Activated CD4-positive, CD25-positive, alpha-beta regulatory T cell (primary cell): ENCODE results near the gene ANKS1A.

Experiments
- DNase-seq, 4 experiments: peaks; one replicate each; lab custom pipeline; 2025; lab: John Stamatoyannopoulos, UW

ANKS1A gene

DNA sequence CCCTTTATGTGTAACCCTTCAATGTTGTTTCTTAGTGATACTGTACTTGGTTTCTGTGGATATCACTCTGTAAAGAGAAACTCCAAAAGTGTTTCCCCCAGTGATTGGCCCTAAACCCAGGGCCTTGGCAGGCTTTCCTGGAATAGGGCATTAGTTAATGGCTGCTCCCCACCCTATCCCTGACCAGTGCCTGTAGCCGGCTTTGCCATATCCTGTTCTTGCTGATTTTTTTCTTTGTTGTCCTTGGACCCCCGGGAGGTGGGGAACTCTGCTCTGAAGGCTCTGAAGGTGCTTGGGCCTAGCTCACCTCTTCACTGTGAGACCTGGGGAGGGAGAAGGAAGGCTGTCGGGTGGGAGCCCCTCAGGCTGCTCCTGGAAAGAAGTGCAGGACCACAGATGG, 131.9 kb downstream of the ANKS1A start:
- DNase-seq: no peak

DNA sequence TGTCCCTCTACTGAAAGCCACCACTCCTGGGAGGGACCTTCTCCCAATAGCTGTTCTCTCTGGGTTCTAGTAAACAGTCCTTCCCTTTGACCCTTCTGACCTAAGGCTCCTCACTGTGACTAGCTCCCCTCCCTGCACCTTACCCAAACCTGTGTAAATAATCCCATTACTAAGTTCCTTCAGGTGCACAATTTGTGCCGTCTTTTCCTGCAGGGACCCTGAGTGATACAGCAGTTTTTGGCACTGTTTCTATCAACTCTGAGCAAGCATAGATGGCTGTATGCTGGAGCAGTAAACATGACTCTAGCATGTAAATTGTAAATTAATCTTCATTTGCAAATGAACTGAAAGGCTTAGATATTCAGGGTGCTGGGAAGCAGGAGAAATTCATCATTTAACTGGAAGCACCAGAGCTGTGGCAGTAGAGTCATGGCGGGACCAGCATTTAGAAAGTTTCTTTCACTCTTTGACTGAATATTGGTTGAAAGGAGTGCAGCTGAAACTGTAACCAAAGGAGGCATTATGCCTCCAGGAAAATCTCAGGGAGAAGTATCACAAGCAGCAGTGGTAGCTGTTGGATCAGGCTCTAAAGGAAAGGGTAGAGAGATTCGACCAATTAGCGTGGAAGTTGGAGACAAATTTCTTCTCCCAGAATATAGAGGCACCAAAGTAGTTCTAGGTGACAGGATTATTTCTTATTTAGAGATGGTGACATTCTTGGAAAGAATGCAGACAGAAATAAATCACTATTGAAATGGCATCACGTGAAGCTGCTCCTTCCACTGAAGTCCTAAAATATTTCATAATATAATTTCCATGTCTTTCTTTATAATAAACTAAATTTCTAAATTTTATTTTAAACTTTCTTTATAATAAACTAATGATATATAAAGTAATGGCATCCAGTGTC, 134.3 kb downstream of the ANKS1A start:
- DNase-seq: no peak

DNA sequence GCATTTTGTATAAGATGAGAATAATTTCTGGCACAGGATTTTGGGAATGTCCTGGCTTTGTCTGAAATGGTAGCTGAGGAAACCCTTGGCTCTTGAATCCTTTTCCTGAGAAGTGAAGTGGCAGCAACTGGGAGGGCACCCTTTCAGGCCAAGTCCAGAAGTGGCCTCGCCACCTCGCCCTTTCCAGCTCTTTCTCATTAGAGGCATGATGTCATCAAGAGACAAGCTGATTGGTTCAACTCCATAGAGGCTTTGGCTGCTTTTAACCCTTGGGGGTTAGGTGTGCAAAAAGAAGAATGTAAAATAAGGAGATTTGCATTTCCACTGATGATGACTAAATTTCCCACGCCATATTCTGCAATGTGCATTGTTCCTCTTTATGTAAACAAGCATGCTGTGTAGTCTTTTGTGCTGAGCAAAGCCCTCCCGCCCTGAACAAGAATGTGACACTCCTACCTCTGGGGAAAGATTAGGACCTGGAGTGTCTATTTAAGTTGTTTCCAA, 135.5 kb downstream of the ANKS1A start:
- no peak for DNase-seq

DNA sequence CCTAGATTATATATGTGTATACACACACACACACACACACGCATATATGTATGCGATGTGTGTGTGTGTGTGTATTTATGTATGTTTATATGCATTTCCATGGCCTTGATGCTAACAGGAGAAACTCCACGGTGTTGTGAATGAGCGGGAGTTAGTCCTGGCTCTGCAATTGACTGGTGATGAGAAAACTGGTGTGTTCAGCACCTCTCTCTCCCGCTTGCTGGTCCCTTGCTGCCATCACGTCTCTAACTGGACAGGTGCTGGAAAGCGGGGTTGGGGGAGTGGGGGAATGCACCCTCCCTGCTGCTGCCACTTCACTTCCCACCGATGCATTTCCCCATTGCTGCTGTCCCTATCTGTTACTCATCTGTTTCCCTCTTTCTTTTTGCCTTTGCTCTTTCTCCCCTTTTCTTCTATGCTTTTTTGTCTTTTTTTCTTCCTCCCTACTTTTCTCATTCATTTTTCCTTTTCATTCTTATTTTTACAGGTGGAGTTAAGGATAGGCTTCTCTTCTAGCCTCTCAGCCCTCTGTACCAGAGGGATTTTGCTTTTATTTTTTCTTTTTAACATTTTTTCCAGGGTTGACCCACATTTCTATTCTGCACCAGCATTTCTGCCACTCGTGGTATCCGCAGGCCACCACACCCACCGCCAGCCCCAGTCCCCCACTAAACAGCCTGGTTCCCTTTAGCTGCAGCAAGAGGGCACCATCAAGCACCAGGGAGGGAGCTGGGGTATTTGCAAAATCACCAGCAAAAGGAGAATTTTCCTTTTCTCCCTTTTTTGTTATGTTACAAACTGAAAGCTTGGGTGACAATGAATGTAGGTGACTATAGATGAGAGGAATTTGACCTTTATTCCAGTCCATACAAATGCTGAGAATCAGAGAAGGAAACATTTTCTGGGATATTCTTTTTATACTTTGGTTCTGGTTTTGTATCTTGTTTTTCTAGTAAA, 136.5 kb downstream of the ANKS1A start:
- no peak for DNase-seq

DNA sequence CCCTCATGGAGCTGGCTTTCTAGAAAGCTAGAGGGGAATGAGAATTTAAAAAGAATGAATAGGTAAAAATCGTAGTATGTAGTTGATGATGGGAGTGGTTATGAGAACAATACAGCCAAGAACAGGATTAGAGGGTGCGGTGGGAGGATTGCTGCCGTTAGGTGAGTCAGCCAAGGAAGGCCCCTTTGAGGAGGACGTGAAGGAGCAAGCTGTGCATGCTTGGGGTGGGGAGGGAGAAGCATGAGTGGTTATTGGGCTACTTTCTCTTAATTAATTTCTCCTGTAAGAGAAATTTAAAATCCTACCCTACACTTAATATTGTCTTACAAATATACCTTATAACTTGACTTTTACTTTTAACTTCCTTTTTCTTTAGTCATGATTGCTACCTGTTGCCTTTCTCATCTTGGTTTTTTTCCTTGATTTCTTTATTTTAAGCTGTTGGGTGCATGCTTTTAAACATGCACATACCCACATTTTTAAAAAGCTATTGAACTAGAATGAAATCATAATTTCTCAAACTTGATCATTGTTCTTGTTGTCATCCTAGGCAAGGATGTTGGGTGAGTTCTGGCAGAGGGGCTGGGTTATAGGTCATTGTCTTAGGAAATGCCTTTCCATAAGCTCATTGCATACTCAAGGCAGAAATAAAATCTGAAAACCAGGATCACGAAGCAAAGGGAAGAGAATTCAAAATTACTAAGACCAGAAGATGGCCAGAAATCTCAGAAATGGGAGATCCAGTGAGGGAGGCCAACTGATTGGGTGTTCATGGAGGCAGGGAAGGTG, 137.6 kb downstream of the ANKS1A start:
- DNase-seq: no peak

DNA sequence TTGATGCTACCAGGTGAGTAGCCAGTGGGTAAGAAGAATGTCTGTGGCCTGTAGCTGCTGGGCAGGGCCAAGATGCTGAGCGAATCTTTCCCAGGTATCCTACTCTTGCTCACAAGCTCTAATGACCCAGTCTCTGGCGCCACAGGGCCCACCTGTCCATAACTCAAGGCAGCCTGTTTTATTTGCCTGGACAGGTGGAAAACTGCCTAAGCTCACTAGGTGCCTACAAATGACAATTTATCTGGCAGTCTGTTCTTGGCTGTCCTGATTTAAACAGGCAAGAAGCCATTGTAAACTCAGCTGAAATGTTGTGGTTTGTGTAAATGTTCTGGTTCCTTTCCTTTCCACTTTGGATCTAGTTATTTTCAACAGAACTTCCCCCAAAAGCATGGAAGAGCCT, 138.8 kb downstream of the ANKS1A start:
- no peak for DNase-seq

DNA sequence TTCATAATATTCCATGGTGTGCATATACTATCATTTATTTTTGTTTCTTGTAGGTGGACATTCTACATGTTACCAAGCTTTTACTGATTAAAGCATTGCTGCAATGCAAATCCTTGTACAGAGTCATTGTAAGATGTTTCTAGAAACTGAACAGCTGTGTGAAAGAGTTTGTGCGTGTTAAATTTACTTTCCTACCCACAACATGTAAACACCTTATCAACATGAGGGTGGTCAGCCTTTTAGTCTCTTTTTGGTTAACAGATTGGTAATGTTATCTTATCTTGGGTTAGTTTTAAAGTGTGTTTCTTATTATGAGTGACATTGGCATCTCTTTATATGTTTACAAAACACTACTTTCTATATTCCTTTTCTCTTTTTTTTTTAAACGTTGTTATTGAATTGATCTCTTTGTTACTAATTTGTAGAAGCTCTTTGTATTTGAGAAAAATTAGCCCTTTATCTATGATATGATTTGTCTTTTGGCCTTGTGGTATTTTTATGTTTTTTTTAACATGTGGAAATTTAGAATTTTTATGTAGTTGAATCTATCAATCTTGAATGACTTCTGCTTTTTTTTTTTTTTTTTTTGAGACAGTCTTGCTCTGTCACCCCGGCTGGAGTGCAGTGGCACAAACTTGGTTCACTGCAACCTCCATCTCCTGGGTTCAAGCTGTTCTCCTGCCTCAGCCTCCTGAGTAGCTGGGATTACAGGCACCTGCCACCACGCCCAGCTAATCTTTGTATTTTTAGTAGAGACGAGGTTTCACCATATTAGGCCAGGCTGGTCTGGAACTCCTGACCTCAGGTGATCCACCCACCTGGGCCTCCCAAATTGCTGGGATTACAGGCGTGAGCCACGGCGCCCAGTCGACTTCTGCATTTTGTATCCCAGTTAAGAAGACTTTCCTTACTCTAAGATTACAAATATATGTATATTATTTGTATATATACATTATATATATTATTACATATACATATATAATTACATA, 140.0 kb downstream of the ANKS1A start:
- no peak for DNase-seq

DNA sequence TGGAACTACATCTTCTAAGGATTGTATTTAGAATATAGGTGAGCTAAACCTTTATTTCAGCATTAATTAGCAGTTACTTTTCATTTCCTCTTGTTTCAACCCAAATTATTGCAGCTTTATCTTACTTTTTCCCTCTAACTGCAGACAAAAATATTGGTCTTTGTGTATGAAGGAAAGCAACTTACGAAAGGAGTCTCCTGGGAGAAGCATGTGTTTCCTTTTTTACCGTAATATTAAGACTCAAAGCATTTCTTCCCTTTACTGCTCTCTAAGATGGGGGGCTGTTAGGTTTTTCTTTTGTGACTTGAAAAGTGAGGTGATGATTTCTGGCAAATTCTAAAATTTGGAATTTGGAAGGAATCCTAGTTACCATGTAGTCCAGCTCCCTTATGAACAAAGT, 141.0 kb downstream of the ANKS1A start:
- no peak for DNase-seq

DNA sequence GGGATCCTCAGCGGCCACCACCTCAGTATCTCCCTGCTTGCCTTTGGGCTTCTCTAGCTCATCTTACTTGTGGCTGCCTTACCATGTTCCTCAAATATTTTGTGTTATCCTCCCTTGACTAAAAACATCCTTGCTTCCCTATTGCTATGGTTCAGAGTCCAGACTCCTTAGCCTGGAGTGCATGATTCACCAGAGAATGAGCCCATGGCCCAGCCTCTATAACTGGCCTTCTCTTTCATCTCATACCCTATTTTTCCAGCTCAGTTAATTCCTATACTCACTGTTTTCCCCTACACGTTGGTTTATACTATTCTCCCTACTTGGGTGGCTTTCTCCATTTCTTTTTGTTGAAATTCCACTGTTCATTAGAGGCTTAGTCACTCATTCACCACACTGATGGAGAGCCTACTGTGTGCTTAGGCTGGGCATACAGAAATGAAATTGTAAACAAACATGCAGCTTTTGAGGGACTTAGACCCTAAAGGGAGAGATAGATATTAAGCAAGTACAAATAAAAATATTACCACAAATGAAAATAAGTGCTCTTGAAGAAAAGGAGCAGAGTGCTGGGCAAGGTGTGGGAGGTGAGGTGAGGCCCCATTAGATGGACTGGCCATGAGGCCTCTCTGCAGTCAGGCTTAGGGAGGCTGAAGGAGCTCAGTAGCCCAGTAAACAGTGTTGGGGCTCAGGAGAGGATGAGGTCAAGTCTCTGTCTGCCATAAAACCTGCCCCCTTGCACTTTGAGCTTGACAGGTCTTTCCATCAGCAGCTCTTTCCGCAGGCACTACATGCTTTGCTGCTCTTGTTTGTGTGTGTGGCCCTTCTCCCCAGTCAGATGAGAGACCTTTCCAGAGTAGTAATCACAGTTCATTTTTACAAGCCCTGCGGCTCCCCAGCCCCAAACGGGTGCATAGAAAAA, 142.8 kb downstream of the ANKS1A start:
- no peak for DNase-seq

DNA sequence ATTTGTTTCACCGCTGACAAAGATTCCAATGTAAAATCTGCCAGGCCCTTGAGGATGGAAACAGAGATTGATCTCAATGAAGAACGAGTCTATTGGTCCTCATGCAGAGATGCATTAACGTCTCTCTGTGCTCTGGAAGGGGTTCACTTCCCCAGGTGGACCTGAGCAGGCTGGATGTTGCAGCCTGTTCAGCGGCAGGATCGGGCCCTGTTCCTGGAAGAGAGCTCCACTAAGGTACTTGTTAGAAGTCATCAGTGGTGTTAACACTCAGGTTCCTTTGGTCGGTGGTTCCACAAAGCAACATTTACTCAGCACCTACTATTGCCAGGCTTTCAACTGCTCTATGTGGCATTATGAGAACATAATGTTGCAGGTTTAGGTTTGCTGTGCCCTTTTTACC, 144.6 kb downstream of the ANKS1A start:
- no peak for DNase-seq

DNA sequence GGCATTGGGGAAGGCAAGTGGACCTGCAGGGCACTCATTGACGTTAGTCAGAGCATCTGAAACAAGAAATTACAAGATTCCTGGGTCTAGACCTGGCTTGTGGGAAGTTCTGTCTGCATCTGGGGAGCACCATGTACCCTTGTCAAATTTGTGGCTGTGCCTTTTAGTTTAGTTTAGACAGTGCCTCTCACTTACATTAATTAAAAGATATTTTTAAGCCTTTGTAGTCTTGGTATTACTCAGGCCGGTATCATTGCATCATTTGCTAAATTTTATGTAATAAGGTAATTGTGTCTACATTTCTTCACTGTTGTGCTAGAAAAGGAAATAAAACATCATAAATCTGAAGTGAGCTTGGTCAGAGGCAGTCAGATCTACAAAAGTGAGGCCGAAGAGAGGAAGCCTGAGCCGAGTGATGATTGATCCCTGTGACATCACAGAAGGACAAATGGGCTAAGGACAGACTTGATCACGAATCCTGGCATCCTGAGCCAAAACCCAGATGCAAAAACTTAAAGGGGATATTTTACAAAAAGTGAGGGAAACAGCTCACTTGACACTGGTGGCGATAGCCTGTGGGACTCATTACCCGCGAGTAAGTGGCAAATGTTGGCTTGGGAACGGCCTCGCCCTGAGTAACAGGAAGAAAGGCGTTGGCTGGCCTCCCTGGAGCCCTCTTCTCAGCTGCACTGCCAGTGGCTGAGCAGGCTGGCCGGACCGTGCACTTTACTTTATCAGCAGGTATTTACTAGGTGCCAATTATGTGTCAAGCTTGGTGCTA, 145.5 kb downstream of the ANKS1A start:
- DNase-seq: no peak

DNA sequence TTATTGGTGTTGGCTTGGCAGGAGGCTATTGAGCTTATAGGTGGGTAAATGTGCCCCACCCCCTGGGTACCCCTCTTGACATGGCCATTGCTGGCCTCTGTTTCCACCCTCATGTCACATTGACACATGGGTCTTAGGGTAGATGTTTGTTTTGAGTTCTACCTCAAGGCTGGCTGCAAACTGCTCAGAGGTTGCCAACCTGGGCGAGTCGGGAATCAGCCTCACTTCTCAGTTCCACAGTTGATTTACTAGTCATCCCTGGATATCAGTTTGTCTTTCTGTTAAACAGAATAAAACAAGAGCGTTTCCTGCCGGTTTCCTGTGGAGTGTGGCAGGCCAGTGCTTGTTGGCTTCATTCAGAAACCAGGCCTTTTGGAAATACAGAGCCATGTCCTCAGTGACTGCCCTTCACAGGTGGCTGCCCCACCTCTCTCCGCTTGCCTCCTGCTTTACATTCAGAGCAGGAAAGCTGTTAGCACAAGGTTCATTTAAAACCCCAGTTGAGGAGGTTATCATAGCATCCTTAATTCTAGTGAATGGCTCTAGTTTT, 146.5 kb downstream of the ANKS1A start:
- DNase-seq: no peak

DNA sequence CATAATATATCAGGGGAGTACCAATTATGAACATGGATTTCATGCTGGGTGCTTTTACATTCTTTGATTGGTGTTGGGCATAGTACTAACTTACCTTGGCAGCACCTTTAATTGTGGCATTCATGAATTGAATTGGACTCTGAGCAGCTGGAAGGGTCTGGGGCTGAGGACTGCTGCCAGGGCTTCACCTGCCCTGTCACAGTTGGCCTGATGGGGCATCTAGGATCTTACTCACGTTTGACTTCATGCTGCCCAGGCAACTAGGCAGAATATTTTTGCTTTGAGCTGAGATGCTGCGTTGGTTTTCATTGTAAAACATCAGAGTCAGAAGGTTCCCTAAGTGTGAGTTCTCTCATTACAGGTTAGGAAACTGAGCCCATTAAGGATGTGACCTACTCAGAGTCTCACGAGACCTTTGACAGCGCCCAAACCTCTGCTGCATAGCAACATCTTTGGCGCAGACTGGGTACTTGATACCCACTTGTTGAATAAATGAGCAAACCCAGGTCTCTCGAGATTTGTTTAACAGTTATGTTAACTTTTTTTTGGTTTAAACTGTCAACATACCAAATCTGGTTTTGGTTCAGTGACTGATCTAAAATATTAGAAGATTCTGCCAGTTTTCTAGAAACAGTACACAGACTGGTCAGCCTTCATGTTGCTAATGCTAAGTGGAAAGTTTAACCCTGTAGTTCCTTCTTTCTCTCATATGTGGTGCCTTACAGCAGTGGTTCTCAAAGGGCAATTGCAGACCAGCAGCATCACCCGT, 147.2 kb downstream of the ANKS1A start:
- no peak for DNase-seq

DNA sequence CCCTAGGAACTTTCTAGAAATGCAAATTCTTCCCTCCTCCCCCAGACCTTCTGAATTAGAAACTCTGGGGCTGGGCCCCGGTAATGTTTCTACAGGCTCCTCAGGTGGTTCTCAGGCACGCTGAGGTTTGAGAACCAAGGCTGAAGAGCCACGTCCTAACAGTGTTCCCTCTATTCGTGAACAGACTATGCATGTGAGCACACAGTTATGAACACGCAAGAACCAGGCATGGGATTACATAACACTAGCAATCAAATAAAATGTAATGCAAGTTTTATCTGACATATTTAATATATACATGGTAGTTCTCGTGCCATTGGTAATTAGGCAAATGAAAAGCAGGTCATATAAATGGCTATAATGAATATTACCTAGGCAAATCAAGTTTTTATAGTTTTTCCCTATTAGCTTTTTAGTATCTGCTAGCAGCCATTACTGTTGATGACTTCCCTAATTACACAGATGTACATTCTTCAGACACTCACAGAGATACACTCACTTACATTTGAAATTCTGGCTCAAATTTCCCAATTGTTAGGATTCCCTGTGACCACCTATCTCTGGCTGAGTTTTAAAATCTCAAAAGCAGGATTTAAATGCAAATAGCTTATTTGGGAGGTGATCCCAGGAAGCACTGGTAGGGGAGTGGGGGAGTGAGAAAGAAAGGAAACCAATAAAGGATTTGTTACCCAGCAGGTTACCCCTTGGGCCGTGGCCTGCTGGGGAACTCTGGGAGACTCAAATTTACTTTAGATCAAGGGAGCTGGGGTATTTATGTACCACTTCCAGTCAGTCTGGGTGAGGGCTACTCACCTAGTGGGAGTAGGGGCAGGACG, 148.0 kb downstream of the ANKS1A start:
- no peak for DNase-seq

DNA sequence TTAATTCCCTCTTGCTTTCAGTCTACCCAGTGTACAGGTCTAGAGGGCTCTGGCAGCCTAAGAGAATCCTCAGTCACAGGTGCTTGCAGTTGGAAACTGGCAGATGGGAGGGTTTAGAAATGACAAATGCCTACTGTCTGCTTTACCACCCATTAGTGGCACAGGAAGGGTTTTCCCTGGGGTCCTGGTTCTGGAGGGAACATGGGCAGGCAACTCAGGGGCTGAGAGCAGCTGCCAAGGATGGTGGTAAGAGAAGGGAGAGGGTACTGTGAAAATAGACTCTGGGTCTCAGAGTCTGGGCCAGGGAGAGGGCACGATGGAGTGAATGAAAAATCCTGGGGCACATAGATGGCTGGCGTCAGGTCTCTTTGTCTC, 148.6 kb downstream of the ANKS1A start:
- DNase-seq: no peak

DNA sequence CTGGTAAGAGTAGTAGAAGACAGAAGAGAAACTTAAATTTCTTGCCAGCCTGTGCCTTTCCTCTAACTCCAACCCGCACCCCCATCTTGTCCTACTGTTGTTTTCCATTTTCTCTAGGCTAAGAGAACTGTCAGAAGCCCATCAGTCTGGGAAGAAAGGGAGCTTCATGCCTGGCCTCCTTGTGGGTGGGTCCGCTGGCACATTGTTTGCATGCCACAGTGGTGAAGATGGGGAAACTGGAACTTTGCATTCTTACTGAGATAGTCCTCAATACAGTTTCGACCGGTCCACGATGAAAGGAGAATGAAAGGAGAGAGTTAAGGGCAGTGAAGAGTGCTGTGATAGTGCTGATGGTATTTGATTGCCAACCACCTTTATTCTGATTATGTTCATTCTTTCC, 149.0 kb downstream of the ANKS1A start:
- no peak for DNase-seq

DNA sequence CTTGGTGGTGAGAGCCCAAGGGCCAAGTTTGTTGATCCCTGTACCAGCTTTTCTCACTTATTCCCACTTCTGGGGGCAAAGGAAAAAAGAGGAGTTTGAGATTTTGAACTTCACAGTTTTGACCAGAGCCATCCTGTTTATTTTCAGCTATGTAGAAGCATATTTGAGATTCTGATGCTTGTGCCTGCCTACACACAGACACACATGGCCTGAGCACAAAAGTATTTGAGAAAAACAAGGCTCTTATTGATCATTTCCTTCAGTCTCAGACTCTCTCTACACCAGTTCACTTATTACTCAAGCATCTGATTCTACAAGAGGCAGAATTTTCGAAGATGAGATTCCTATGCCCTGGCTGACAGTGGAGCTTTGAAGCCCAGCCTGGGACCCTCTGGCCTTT, 151.3 kb downstream of the ANKS1A start:
- no peak for DNase-seq
